ENCODE measurements around the gene CADPS2. TPM values are rescaled to one million over a fixed set of nuclear protein-coding genes. Genes with fewer than 3 reads are reported as not detected.

Gene CADPS2
- total and polyA plus RNA-seq, 2 donors (not counting 1 experiment from before 2014, with no cell fraction given), result 11.5 to 32.2 TPM

- Histone ChIP-seq H3K4me1 (ENCODE audit: control insufficient read depth, extremely low read depth, insufficient read depth, low read length) (no peaks in the 10 kb centered on the region), H3K27me3 (ENCODE audit: control insufficient read depth, insufficient read depth, low read length) (no peaks in the 10 kb centered on the region), H2AFZ (ENCODE audit: low read length) (no peak overlapping the region), H4K20me1 (ENCODE audit: control insufficient read depth, extremely low read depth, insufficient read depth, low read length) (no peaks in the 10 kb centered on the region), H3K4me3 (replicated peaks in 1 of 4; ENCODE audit: control extremely low read depth in 1 of 4, insufficient read depth in 1 of 4, low read depth in 3 of 4, low read length in 4 of 4) (no peak overlapping the region), H3K27ac (ENCODE audit: insufficient read depth, low read length) (no peak overlapping the region), H3K36me3 (ENCODE audit: control insufficient read depth, insufficient read depth, low read length) (no peaks in the 10 kb centered on the region), H3K9me3 (ENCODE audit: control insufficient read depth, insufficient read depth, low read depth, low read length) (no peaks in the 10 kb centered on the region), H3K4me2 (ENCODE audit: extremely low read depth, insufficient read depth, low read length) (no peak overlapping the region), H3K79me2 (ENCODE audit: control insufficient read depth, insufficient read depth, low read length) (no peaks in the 10 kb centered on the region), H3K9ac (ENCODE audit: insufficient read depth, low read length) (no peak overlapping the region)
- TF ChIP-seq CTCF (conservative IDR thresholded peaks at IDR 0.05 in 1 of 2, IDR thresholded peaks at IDR 0.05 in 1 of 2; ENCODE audit: low read depth in 1 of 2, low read length in 2 of 2) (no peak), EZH2 (IDR thresholded peaks at IDR 0.05; ENCODE audit: low read length, missing control alignments) (no peak)
- no peak for DNase-seq (ENCODE audit: low read depth in 2 of 2)
Measured at GRCh38 chr7:122453432-122453831, 432.8 kb downstream of the CADPS2 start.

GRCh38 chr7:122448893-122449589 is 437.2 kb downstream of the CADPS2 start:
- Histone ChIP-seq H3K27me3 (ENCODE audit: control insufficient read depth, insufficient read depth, low read length) (no peaks in the 10 kb centered on the region), H3K9me3 (ENCODE audit: control insufficient read depth, insufficient read depth, low read depth, low read length) (no peaks in the 10 kb centered on the region), H3K79me2 (ENCODE audit: control insufficient read depth, insufficient read depth, low read length) (no peaks in the 10 kb centered on the region), H3K4me1 (ENCODE audit: control insufficient read depth, extremely low read depth, insufficient read depth, low read length) (no peaks in the 10 kb centered on the region), H3K4me3 (replicated peaks in 1 of 4; ENCODE audit: control extremely low read depth in 1 of 4, insufficient read depth in 1 of 4, low read depth in 3 of 4, low read length in 4 of 4) (no peak overlapping the region), H4K20me1 (ENCODE audit: control insufficient read depth, extremely low read depth, insufficient read depth, low read length) (no peaks in the 10 kb centered on the region), H3K9ac (ENCODE audit: insufficient read depth, low read length) (no peak overlapping the region), H3K4me2 (ENCODE audit: extremely low read depth, insufficient read depth, low read length) (no peak overlapping the region), H2AFZ (ENCODE audit: low read length) (no peak overlapping the region), H3K27ac (ENCODE audit: insufficient read depth, low read length) (no peak overlapping the region), H3K36me3 (ENCODE audit: control insufficient read depth, insufficient read depth, low read length) (no peaks in the 10 kb centered on the region)
- TF ChIP-seq EZH2 (IDR thresholded peaks at IDR 0.05; ENCODE audit: low read length, missing control alignments) (no peak), CTCF (conservative IDR thresholded peaks at IDR 0.05 in 1 of 2, IDR thresholded peaks at IDR 0.05 in 1 of 2; ENCODE audit: low read depth in 1 of 2, low read length in 2 of 2) (no peak)
- DNase-seq (ENCODE audit: low read depth in 2 of 2), result no peak

GRCh38 chr7:122442929-122443328 is 443.3 kb downstream of the CADPS2 start:
- Histone ChIP-seq H3K9ac (ENCODE audit: insufficient read depth, low read length) (no peak overlapping the region), H4K20me1 (ENCODE audit: control insufficient read depth, extremely low read depth, insufficient read depth, low read length) (no peaks in the 10 kb centered on the region), H2AFZ (ENCODE audit: low read length) (no peak overlapping the region), H3K27ac (ENCODE audit: insufficient read depth, low read length) (no peak overlapping the region), H3K9me3 (ENCODE audit: control insufficient read depth, insufficient read depth, low read depth, low read length) (no peaks in the 10 kb centered on the region), H3K27me3 (ENCODE audit: control insufficient read depth, insufficient read depth, low read length) (no peaks in the 10 kb centered on the region), H3K4me2 (ENCODE audit: extremely low read depth, insufficient read depth, low read length) (no peak overlapping the region), H3K4me3 (replicated peaks in 1 of 4; ENCODE audit: control extremely low read depth in 1 of 4, insufficient read depth in 1 of 4, low read depth in 3 of 4, low read length in 4 of 4) (no peak overlapping the region), H3K4me1 (ENCODE audit: control insufficient read depth, extremely low read depth, insufficient read depth, low read length) (no peaks in the 10 kb centered on the region), H3K79me2 (ENCODE audit: control insufficient read depth, insufficient read depth, low read length) (no peaks in the 10 kb centered on the region), H3K36me3 (ENCODE audit: control insufficient read depth, insufficient read depth, low read length) (no peaks in the 10 kb centered on the region)
- no peak for DNase-seq (ENCODE audit: low read depth in 2 of 2)
- TF ChIP-seq EZH2 (IDR thresholded peaks at IDR 0.05; ENCODE audit: low read length, missing control alignments), result no peak
- no peak for TF ChIP-seq CTCF (conservative IDR thresholded peaks at IDR 0.05 in 1 of 2, IDR thresholded peaks at IDR 0.05 in 1 of 2; ENCODE audit: low read depth in 1 of 2, low read length in 2 of 2)
